GM19372 (cell line): ENCODE data around the gene EFCAB13.
"Not testable (repeated sequence)": the region's sequence is repeated elsewhere in the genome, so short reads cannot be mapped to it uniquely, and the experiment has no call there.

Experiments used
- ATAC-seq: cut with Tn5 transposase; IDR thresholded peaks from one replicate; pipeline ENCODE4 v1.9.1; 2021; ENCODE audit warnings: mild to moderate bottlenecking, low read depth, moderate library complexity; ENCODE audit not compliant: unreplicated experiment

The EFCAB13 gene

DNA sequence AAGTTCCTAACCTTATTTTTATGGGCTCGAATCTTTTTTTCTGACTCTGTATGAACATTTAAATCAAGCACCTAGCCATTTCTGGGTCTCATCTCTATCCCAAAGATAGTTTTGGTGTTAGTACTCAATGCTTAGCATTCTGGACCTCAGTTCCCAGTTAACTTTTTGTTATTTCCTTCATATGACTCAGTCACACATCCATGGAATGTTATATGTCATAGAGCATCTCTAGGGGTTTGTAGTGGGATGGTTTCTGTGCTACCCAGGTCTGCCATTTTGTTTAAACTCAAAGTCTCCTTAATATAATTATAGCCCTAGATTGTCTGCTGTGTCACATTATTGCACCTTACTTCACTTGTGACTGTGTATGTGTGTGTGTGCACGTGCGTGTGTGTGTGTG lies 90.1 kb downstream of the EFCAB13 start:
- no peak for ATAC-seq

DNA sequence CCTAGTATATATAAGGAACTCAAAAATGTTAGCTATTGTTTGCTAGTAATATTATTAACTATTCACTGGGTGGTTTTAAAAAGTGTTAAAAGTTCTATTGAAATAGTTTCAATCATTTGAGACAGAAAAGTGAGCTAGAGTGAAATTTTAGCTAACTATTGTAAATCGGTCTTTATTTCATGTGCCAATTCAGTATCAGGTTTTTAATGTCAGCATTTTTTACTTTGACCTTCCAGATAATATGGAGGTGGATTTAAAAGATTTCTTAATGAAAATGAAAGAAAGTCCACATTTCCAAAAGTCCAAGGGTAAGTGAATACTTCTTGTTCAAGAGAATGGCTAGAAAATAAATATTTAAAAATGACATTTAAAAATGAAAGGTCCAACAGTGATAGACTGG lies 90.9 kb downstream of the EFCAB13 start:
- no peak for ATAC-seq

DNA sequence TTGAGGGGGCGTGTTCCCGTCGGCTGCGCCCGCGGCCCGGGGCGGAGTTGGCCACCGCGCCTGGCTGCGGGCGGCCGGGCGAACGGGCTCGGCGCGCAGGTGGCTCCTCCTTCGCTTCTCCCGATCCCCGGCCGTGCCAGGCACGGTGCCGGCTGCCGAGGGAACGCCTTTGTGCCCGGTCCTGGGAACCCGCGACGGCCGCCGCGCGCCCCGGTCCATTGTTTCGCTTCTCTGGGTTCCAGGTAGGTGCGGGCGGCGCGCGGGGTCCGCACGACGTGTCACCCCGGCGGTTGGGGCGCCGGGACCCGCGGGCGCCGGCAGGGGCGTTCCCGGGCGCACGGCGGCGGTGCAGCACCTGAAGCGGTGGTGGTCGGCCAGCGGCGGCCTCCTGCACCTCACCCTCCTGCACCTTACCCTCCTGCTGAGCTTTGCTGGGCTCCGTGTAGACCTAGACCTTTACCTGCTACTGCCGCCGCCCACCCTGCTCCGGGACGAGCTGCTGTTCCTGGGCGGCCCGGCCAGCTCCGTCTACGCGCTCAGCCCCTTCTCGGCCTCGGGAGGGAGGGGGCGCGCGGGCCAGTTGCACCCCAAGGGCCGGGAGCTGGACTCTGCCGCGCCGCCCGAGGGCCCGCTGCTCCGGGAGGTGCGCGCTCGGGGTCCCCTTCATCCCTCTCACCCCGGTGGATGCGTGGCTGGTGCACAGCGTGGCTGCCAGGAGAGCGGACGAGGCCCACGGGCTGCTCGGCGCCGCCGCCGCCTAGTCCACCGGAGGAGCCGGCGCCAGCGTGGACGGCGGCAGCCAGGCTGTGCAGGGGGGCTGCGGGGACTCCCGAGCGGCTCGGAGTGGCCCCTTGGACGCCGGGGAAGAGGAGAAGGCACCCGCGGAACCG lies 99.9 kb downstream of the EFCAB13 start:
- ATAC-seq, result no peak

DNA sequence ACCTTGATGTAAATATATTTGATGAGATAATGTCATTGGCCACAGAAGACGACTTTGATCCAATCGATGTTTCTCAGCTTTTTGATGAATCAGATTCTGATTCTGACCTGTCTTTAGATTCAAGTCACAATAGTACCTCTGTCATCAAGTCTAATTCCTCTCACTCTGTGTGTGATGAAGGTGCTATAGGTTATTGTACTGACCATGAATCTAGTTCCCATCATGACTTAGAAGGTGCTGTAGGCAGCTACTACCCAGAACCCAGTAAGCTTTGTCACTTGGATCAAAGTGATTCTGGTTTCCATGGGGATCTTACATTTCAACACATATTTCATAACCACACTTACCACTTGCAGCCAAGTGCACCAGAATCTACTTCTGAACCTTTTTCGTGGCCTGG lies 101.5 kb downstream of the EFCAB13 start:
- ATAC-seq, result not testable (repeated sequence)

DNA sequence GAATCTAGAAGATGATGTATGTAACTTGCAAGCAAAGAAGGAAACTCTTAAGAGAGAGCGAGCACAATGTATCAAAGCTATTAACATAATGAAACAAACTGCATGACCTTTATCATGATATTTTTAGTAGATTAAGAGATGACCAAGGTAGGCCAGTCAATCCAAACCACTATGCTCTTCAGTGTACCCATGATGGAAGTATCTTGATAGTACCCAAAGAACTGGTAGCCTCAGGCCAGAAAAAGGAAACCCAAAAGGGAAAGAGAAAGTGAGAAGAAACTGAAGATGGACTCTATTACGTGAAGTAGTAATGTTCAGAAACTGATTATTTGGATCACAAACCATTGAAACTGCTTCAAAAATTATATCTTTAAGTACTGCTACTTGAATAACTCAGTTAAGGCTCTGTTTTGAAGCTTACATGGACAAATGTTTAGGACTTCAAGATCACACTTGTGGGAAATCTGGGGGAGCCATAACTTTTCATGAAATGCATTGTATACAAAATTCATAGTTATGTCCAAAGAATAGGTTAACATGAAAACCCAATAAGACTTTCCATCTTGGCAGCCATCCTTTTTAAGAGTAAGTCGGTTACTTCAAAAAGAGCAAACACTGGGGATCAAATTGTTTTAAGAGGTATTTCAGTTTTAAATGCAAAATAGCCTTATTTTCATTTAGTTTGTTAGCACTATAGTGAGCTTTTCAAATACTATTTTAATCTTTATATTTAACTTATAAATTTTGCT lies 102.3 kb downstream of the EFCAB13 start:
- ATAC-seq, result not testable (repeated sequence)

DNA sequence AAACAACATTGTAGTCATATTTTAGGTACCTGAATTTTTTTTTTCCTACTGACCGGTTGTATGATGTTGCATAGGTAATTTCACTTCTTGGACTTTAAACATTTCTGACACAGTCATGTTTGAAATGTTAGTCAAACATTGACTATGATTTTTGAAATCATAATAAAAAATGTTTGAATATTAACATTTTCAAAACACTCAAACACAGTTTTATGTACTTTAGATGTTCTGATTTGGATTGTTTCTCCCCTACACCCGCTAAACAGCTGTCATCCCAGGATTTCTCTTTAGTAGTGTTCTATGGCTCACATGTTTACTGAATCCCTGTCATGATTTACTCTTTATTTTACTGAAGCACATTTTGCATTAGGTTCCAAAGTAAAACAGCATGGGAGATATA lies 104.2 kb downstream of the EFCAB13 start:
- ATAC-seq, result no peak

DNA sequence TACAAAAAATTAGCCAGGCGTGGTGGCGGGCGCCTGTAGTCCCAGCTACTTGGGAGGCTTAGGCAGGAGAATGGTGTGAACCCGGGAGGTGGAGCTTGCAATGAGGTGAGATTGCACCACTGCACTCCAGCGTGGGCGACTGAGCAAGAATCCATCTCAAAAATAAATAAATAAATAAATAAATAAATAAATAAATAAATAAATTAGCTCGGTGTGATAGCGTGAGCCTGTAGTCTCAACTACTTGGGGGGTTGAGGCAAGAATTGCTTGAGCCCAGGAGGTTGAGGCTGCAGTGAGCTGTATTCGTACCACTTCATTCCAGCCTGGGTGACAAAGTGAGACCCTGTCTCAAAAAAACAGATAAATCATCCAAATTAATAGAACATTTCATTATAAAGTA lies 108.5 kb downstream of the EFCAB13 start:
- ATAC-seq, result not testable (repeated sequence)

DNA sequence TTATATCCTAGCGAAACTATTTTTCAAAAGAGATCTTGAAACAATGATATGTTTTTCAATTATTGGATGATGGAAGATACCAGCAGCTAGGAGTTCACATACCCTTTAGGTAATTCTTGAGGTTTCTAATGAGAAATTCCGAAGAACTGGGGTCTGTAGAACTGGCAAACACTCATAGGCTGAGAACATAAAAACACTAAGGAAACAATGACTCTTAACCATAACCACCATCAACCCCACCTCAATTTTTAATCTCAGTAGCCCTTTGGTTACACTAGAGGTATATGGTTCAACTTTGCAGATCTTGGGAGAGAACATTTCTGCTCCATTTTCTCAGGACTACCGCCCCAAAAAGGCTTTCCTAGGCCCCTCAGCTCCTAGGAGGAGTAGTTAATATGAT lies 141.4 kb downstream of the EFCAB13 start:
- no peak for ATAC-seq

DNA sequence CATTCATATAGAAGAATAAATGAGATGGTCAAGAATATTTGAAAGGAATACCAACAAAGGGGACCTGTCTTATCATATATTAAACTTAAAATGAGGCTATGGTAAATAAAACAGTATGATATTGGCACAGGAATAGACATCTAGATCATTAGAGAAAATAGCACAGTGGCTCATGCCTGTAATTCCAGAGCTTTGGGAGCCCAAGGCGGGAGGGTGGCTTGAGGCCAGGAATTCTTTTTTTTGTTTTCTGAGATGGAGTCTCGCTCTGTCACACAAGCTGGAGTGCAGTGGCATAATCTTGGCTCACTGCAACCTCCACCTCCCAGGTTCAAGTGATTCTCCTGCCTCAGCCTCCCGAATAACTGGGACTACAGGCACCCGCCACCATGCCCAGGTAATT lies 143.2 kb downstream of the EFCAB13 start:
- not testable (repeated sequence) for ATAC-seq

DNA sequence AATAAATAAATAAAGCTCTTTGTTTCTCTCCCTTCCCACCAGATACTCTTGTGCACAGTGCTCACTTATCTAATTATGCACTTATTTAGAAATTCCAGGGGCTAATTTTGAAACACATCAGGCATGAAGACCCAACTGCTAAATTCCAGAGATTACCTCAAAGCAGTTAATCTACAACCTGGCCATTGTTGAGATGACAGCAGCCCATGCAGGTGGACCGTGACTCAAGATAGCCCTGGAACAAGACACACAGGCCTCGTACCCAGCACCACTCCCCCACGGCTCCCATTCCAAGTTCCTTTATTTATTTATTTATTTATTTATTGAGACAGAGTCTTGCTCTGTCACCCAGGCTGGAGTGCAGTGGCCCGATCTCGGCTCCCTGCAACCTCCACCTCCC lies 147.1 kb downstream of the EFCAB13 start:
- no peak for ATAC-seq

DNA sequence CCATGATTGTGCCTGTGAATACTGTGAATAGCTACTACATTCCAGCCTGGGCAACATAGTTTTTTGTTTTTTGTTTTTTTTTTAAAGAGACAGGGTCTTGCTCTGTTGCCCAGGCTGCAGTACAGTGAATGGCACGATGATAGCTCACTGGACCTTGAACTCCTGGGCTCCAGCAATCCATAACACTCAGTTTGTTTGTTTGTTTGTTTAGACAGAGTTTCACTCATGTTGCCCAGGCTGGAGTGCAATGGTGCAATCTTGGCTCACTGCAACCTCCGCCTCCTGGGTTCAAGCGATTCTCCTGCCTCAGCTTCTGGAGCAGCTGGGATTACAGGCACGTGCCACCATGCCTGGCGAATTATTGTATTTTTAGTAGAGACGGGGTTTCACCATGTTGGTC lies 148.3 kb downstream of the EFCAB13 start:
- not testable (repeated sequence) for ATAC-seq
